ENCODE measurements around the gene XIRP1.

GRCh38 chr3:39144748-39145380 lies 47.5 kb downstream of the XIRP1 start:
- no peak for TF ChIP-seq POLR2A (IDR thresholded peaks at IDR 0.05)
- TF ChIP-seq, protein P1, sequence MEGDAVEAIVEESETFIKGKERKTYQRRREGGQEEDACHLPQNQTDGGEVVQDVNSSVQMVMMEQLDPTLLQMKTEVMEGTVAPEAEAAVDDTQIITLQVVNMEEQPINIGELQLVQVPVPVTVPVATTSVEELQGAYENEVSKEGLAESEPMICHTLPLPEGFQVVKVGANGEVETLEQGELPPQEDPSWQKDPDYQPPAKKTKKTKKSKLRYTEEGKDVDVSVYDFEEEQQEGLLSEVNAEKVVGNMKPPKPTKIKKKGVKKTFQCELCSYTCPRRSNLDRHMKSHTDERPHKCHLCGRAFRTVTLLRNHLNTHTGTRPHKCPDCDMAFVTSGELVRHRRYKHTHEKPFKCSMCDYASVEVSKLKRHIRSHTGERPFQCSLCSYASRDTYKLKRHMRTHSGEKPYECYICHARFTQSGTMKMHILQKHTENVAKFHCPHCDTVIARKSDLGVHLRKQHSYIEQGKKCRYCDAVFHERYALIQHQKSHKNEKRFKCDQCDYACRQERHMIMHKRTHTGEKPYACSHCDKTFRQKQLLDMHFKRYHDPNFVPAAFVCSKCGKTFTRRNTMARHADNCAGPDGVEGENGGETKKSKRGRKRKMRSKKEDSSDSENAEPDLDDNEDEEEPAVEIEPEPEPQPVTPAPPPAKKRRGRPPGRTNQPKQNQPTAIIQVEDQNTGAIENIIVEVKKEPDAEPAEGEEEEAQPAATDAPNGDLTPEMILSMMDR (IDR thresholded peaks at IDR 0.05) = no peak
